ENCODE results near the gene POLR2I.

Gene POLR2I

DNA sequence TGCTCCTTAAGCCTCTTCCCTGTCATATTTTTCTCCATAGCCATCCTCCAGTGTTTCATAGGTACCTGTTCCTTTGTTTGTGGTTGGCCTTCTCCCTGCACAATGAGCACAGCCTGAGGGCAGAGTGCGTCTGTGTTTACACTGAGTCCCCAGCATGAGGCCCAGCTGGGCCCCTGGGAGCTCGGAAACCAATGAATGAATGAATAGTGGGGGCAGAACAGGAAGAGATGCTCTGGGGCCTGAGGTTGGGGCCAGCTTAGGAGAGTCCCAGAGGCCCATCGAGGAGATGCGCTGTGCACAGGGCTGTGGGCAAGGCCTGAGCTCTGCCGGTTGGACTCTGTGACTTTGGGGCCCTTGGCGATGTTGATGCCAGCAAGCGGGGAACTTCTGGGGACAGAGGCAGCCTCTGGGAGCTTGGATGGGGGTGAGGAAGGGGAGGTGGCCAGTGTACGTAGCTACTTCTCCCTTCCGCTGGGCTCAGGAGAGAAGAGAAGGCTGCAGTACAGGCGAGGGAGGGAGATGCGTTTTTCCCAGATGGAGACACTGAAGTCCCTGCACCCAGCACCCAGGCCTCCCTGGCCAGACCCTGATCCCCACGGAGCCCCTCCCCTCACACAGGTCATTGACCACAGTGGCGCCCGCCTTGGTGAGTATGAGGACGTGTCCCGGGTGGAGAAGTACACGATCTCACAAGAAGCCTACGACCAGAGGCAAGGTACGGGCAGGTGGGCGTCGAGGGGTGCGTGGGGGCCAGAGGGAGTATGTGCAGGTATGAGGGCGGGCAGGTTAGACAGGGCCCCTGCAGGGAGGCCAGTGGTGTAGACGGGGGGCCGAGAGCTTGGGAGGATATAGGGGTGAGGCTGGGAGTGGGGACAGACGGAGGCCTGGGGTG, 5.7 kb upstream of the POLR2I start:
- Histone ChIP-seq H2BK12ac (ENCODE audit: low read length) (no peak overlapping the region), H3K4me1 (ENCODE audit: control insufficient read depth in 1 of 2, insufficient read depth in 2 of 2, low read length in 2 of 2) (peaks cover 5 to 6% of the 10 kb centered on the region in 2 experiments), H4K91ac (ENCODE audit: low read depth, low read length) (no peak overlapping the region), H3K79me1 (ENCODE audit: low read length) (peaks cover 5% of the 10 kb centered on the region), H3K18ac (ENCODE audit: low read length) (no peak overlapping the region), H2AFZ (ENCODE audit: insufficient read depth, low read length, poor library complexity) (no peak overlapping the region), H3K4me2 (ENCODE audit: low read length) (no peak overlapping the region), H3K9ac (ENCODE audit: low read length) (no peak overlapping the region), H4K12ac (ENCODE audit: low read depth, low read length) (no peak overlapping the region), H3K14ac (ENCODE audit: low read length) (no peak overlapping the region), H3K27ac (ENCODE audit: low read depth, low read length) (no peak overlapping the region), H2AK5ac (ENCODE audit: low read length) (no peak overlapping the region), H2BK5ac (ENCODE audit: low read depth, low read length, poor library complexity) (no peak overlapping the region), H3K4ac (ENCODE audit: low read depth, low read length) (no peak overlapping the region), H3K79me2 (ENCODE audit: control insufficient read depth, insufficient read depth, low read length, poor library complexity) (peaks cover 3% of the 10 kb centered on the region), H3K27me3 (ENCODE audit: insufficient read depth, low read length) (no peaks in the 10 kb centered on the region), H3K9me3 (ENCODE audit: insufficient read depth, low read depth, low read length) (no peaks in the 10 kb centered on the region), H3K23ac (ENCODE audit: low read length) (no peak overlapping the region), H2BK120ac (ENCODE audit: insufficient read depth, low read length, poor library complexity) (no peak overlapping the region), H3K4me3 (ENCODE audit: low read depth, low read length) (no peak overlapping the region), H3K36me3 (ENCODE audit: control insufficient read depth in 1 of 2, insufficient read depth in 2 of 2, low read length in 2 of 2) (peaks cover 45 to 57% of the 10 kb centered on the region in 2 experiments), H4K8ac (ENCODE audit: low read depth, low read length) (no peak overlapping the region)
- no peak for DNase-seq
- WGBS (ENCODE audit: extremely low coverage, insufficient coverage, insufficient read length) = no CpG with 5 or more reads among the region's 26 CpGs

DNA sequence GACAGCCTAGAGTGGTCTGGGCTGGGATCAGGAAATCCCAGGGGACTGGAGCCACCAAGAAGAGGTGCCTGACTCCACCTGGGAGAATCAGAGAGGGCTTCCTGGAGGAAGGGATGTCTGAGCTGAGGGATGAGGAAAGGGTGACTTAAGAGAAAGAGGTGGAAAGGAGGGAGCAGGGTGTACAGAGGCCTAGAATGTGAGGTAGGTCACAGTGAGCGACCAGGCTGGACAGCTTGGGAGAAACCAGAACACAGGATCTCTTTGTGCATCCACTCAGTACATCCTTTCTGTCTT, 1.6 kb upstream of the POLR2I start:
- Histone ChIP-seq H3K9me3 (ENCODE audit: insufficient read depth, low read depth, low read length) (no peaks in the 10 kb centered on the region), H2BK120ac (ENCODE audit: insufficient read depth, low read length, poor library complexity) (no peak overlapping the region), H3K27ac (ENCODE audit: low read depth, low read length) (no peak overlapping the region), H3K36me3 (ENCODE audit: control insufficient read depth in 1 of 2, insufficient read depth in 2 of 2, low read length in 2 of 2) (peaks cover 37 to 42% of the 10 kb centered on the region in 2 experiments), H3K9ac (ENCODE audit: low read length) (peak overlapping the region; percentile 4), H3K79me1 (ENCODE audit: low read length) (peaks cover 13% of the 10 kb centered on the region), H3K18ac (ENCODE audit: low read length) (peak overlapping the region; percentile 67), H3K14ac (ENCODE audit: low read length) (no peak overlapping the region), H2BK12ac (ENCODE audit: low read length) (no peak overlapping the region), H2BK5ac (ENCODE audit: low read depth, low read length, poor library complexity) (no peak overlapping the region), H3K79me2 (ENCODE audit: control insufficient read depth, insufficient read depth, low read length, poor library complexity) (peaks cover 12% of the 10 kb centered on the region), H3K23ac (ENCODE audit: low read length) (no peak overlapping the region), H4K8ac (ENCODE audit: low read depth, low read length) (peak overlapping the region; percentile 90), H3K4ac (ENCODE audit: low read depth, low read length) (peak overlapping the region; percentile 60), H3K4me1 (ENCODE audit: control insufficient read depth in 1 of 2, insufficient read depth in 2 of 2, low read length in 2 of 2) (peaks cover 14 to 16% of the 10 kb centered on the region in 2 experiments), H4K12ac (ENCODE audit: low read depth, low read length) (peak overlapping the region; percentile 70), H2AFZ (ENCODE audit: insufficient read depth, low read length, poor library complexity) (peak overlapping the region; percentile 90), H2AK5ac (ENCODE audit: low read length) (peak overlapping the region; percentile 71), H4K91ac (ENCODE audit: low read depth, low read length) (peak overlapping the region; percentile 70), H3K4me3 (ENCODE audit: low read depth, low read length) (no peak overlapping the region), H3K27me3 (ENCODE audit: insufficient read depth, low read length) (no peaks in the 10 kb centered on the region), H3K4me2 (ENCODE audit: low read length) (peak overlapping the region; percentile 63)
- DNase-seq = no peak
- no CpG with 5 or more reads among the region's 1 CpG for WGBS (ENCODE audit: extremely low coverage, insufficient coverage, insufficient read length)

DNA sequence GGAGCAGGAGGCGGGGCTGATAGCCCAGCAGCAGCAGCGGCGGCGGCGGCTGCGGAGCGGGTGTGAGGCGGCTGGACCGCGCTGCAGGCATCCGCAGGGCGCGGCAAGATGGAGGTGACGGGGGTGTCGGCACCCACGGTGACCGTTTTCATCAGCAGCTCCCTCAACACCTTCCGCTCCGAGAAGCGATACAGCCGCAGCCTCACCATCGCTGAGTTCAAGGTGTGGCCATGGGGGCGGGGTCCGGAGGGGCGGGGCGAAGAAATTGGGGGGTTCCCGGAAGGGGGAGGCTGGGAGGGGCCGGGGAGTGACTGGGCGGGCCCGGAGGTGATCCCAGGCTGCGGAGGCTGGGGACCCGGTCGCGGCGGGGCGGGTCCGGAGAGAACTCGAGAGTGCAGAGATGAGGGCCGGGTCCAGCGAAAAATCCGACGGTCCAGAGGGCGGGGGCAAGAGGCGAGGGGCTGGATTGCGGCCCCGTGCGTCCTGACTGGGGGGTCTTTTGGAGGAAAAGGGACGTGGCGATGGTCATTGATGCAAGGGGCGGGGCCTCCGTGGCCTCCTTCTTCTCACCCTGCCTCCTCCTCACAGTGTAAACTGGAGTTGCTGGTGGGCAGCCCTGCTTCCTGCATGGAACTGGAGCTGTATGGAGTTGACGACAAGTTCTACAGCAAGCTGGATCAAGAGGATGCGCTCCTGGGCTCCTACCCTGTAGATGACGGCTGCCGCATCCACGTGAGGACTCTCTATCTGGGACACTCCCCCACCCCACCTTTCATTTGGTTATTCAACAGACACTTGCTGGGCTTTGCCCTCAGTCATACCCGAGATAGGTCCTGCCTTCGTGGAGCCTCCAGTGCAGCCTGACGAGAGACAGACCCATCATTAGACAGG, 1.0 kb upstream of the POLR2I start, which contains the start of gene TBCB:
TBCB (plus strand) TSS at position 16 of the 891 bp plus-strand sequence; CDS start at position 109, 93 bp downstream.
- Histone ChIP-seq H3K79me1 (ENCODE audit: low read length) (peaks cover 13% of the 10 kb centered on the region), H3K18ac (ENCODE audit: low read length) (peak within 1 kb of the TSS; percentile 67), H3K79me2 (ENCODE audit: control insufficient read depth, insufficient read depth, low read length, poor library complexity) (peaks cover 12% of the 10 kb centered on the region), H3K4me3 (ENCODE audit: low read depth, low read length) (peak within 1 kb of the TSS; percentile 93), H3K4me1 (ENCODE audit: control insufficient read depth in 1 of 2, insufficient read depth in 2 of 2, low read length in 2 of 2) (peaks cover 14 to 16% of the 10 kb centered on the region in 2 experiments), H2BK120ac (ENCODE audit: insufficient read depth, low read length, poor library complexity) (peak within 1 kb of the TSS; percentile 40), H3K23ac (ENCODE audit: low read length) (no peak within 1 kb of the TSS), H3K4ac (ENCODE audit: low read depth, low read length) (peak within 1 kb of the TSS; percentile 60), H3K4me2 (ENCODE audit: low read length) (peak within 1 kb of the TSS; percentile 93), H3K27me3 (ENCODE audit: insufficient read depth, low read length) (no peaks in the 10 kb centered on the region), H4K8ac (ENCODE audit: low read depth, low read length) (peak within 1 kb of the TSS; percentile 91), H4K91ac (ENCODE audit: low read depth, low read length) (peak within 1 kb of the TSS; percentile 70), H2AK5ac (ENCODE audit: low read length) (peak within 1 kb of the TSS; percentile 71), H2AFZ (ENCODE audit: insufficient read depth, low read length, poor library complexity) (peak within 1 kb of the TSS; percentile 90), H2BK12ac (ENCODE audit: low read length) (no peak within 1 kb of the TSS), H2BK5ac (ENCODE audit: low read depth, low read length, poor library complexity) (no peak within 1 kb of the TSS), H3K27ac (ENCODE audit: low read depth, low read length) (peak within 1 kb of the TSS; percentile 79), H4K12ac (ENCODE audit: low read depth, low read length) (peak within 1 kb of the TSS; percentile 70), H3K9me3 (ENCODE audit: insufficient read depth, low read depth, low read length) (no peaks in the 10 kb centered on the region), H3K14ac (ENCODE audit: low read length) (peak within 1 kb of the TSS; percentile 70), H3K9ac (ENCODE audit: low read length) (peak within 1 kb of the TSS; percentile 76), H3K36me3 (ENCODE audit: control insufficient read depth in 1 of 2, insufficient read depth in 2 of 2, low read length in 2 of 2) (peaks cover 33 to 44% of the 10 kb centered on the region in 2 experiments)
- no peak for DNase-seq
- no CpG with 5 or more reads among the region's 59 CpGs for WGBS (ENCODE audit: extremely low coverage, insufficient coverage, insufficient read length)

Measured in trophoblast cell (in vitro differentiated cells and primary cell).